ENCODE measurements around the gene SH3BGRL.
"Not testable (repeated sequence)": the region's sequence is repeated elsewhere in the genome, so short reads cannot be mapped to it uniquely, and the experiment has no call there.

The SH3BGRL gene

GRCh38 chrX:81259714-81260395 is 58.0 kb downstream of the SH3BGRL start:
- no peak for DNase-seq (ENCODE audit: low read depth)

GRCh38 chrX:81261576-81261975 is 59.7 kb downstream of the SH3BGRL start:
- no peak for DNase-seq (ENCODE audit: low read depth)

DNA sequence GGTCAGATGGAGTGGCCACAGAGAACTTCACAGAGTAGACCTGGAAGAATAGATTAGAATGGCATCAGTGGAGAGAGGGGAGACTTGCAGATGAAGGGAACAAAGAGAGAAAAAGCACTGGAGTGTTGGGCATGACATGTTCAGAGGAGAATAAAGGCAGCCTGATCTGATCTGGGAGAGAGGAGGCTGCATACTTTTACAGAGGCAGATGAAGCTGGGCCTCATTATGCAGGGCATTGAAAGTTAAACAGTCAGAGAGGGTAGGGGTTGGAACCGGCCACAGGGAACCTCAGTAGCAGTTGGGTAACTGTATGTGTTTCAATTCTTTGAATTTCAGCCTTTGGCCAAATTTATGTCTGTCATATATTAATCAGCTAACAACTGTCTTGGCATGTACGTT is 61.2 kb downstream of the SH3BGRL start:
- DNase-seq (ENCODE audit: low read depth) = no peak

DNA sequence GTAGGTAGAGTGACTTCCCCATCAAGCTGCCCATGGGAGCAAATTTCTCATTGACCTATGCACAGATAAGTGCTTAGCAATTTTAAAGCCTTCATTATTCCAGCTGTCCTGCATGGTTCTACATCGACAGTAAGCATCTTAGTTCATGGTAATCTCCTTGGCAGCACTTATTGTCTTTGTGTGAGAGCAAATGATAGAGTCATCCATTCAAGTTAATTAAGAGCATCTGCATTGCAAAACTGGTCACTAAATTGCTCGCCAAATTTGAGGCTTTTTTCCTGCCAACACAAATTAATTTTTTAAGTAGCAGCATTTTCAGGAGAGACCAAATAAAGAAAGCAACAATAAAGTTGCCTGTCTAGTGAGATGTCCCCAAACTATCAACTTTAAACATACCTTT is 76.7 kb downstream of the SH3BGRL start:
- no peak for DNase-seq (ENCODE audit: low read depth)

- DNase-seq (ENCODE audit: low read depth) = no peak
Observed at GRCh38 chrX:81280148-81280547, 78.2 kb downstream of the SH3BGRL start.

- DNase-seq (ENCODE audit: low read depth) = no peak
Observed at GRCh38 chrX:81286075-81286474, 84.2 kb downstream of the SH3BGRL start.

- no peak for DNase-seq (ENCODE audit: low read depth)
Observed at GRCh38 chrX:81286608-81287007, 84.7 kb downstream of the SH3BGRL start.

DNA sequence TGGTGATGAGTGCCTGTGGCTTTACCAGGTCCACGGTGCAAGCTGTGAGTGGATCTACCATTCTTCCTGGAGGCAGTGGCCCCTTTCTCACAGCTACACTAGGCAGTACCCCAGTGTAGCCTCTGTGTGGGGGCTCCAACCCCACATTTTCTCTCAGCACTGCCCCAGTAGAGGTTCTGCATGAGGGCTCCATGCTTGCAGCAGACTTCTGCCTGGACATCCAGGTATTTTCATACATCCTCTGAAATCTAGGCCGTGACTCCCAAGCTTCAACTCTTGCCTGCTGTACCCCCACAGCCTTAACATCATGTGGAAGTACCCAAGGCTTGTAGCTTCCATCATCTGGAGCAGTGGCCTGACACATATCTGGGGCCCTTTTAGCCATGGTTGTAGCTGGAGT is 90.1 kb downstream of the SH3BGRL start:
- DNase-seq (ENCODE audit: low read depth) = no peak

GRCh38 chrX:81294101-81294500 is 92.2 kb downstream of the SH3BGRL start:
- DNase-seq (ENCODE audit: low read depth) = no peak

- no peak for DNase-seq (ENCODE audit: low read depth)
Observed at GRCh38 chrX:81301877-81302276, 100.0 kb downstream of the SH3BGRL start.

DNA sequence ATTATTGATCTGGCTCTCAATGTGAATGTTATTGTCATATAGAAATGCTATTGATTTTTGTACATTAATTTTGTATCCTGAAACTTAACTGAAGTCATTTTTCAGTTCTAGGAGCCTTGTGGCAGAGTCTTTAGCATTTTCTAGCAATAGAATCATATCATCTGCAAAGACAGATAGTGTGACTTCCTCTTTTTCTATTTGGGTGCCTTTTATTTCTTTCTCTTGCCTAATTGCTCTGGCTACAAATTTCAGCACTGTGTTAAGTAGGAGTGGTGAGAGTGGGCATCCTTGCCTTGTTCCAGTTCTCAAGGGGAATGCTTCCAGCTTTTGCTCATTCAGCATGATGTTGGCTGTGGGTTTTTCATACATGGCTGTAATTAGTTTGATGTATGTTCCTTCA is 102.7 kb downstream of the SH3BGRL start:
- DNase-seq (ENCODE audit: low read depth) = no peak

DNA sequence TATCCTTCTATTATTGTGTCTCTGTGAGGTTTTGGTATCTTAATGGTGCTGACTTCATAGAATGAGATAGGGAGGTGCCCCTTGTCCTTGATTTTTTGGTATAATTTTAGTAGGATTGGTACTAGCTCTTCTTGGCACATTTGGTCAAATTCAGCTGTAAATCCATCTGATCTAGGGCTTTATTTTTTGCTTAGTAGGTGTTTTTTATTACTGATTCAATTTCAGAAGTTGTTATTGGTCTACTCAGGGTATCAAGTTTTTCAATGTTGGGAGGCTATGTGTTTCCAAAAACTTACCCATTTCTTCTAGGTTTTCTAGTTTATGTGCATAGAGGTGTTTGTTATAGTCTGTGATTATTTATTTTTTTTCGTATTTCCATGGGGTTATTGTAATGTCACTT is 103.3 kb downstream of the SH3BGRL start:
- DNase-seq (ENCODE audit: low read depth) = no peak

DNA sequence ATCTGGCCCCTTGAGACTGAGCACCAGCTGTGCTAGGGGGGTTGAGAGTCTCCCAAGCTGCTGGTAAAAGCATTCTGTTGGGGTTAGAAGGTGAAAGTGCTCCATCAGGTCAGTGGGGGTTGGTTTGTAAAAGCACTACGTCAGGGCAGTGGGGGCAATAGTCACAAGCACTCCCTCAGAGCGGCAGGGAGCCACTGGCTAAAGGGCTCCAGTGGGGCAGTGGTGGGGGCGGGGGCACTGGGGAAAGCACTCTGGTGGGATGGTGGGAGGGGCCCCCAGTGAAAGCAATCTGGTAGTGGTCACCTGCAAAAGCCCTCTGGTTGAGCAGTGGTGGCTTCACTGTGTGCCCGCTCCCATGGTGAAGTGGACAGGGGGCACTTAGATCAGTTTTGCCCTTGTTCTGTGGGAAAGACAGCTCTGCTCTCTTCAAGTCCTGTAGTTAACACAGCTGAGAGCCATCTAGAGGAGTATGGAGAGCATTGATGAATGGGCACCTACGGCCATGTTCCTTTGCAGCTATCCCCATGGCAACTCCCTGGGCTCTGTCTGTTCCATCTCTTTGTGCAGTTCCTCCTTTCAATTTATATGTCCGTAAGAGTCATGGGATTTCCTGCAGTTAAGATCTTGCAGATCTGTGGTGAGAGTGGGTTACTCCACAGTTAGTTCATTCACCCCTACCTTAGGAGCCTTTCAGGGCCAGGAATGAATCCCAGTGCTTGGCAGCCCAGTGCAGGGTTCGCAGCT is 106.4 kb downstream of the SH3BGRL start:
- no peak for DNase-seq (ENCODE audit: low read depth)

- no peak for DNase-seq (ENCODE audit: low read depth)
Observed at GRCh38 chrX:81316163-81316562, 114.3 kb downstream of the SH3BGRL start.

DNA sequence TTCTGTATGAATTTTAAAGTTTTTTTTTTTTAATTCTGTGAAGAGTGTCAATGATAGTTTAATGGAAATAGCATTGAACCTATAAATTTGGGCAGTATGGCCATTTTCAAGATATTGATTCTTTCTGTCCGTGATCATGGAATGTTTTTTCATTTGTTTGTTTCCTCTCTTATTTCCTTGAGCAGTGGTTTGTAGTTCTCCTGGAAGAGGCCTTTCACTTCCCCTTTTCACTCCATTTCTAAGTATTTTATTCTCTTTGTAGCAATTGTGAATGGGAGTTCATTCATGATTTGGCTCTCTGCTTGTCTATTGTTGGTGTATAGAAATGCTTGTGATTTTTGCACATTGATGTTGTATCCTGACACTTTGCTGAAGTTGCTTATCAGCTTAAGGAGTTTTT is 129.8 kb downstream of the SH3BGRL start:
- not testable (repeated sequence) for DNase-seq (ENCODE audit: low read depth)

DNA sequence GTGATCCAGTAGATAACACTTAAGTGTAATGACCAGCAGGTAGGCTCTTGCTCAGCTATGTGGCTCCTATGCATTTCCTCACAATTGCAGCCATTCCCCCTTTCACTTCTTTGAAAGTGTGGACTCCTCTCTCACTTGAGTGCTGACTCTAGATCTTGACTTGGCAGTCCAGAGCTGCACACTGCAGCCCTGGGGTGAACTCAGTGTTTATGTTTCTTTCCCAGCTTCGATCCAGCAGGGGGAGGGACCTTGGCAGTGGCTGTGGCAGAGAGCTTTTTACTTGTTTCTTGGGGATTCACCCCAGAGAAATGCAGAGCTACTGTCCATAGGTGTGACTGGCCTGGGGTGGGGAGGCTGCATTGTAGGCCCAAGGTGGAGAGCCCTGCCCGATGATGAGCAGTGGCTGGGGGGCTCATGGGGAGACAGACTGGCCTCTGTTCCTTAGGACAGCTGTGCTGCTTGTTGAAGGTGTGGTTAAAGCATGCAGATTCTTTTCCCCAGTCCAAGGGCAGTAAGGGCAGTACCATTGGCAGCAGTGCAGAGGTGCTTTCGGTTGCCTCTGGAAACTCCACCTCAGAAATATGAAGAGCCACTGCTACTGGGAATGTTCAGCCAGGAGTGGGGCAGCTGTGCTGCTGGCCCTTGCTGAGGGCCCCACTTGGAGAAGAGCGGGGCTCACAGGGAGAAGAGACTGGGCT is 134.7 kb downstream of the SH3BGRL start:
- DNase-seq (ENCODE audit: low read depth) = no peak

DNA sequence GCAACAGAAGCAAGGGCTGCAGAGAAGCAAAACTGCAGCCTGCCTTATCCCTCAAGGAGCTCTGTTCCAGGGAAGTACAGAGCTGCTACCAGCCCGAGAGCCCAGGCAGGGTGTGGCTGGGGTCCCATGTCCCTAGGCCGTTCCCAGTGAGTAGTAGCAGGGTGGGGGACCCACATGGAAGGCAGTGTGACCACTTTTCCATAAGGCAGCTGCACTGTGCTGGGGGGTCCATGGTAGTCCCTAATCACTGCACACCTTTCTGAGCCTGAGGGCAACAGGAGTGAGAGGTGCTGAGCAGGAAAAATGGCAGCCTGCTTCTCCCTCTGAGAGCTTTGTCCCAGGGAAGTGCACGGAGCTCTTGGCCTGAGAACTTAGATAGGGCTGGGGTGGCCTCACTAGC is 135.9 kb downstream of the SH3BGRL start:
- DNase-seq (ENCODE audit: low read depth) = no peak

GRCh38 chrX:81338924-81339323 is 137.0 kb downstream of the SH3BGRL start:
- DNase-seq (ENCODE audit: low read depth) = no peak

DNA sequence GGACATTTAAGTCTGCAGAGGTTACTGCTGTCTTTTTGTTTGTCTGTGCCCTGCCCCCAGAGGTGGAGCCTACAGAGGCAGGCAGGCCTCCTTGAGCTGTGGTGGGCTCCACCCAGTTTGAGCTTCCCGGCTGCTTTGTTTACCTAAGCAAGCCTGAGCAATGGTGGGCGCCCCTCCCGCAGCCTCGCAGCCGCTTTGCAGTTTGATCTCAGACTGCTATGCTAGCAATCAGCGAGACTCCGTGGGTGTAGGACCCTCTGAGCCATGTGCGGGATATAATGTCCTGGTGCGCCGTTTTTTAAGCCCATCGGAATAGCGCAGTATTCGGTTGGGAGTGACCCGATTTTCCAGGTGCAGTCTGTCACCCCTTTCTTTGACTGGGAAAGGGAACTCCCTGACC is 143.4 kb downstream of the SH3BGRL start:
- not testable (repeated sequence) for DNase-seq (ENCODE audit: low read depth)
